GM18520 (cell line): ENCODE results near the gene ARFGAP1.
"Not testable (repeated sequence)": the region's sequence is repeated elsewhere in the genome, so short reads cannot be mapped to it uniquely, and the experiment has no call there.

Experiments
- ATAC-seq: cut with Tn5 transposase; IDR thresholded peaks from one replicate; pipeline ENCODE4 v1.9.1; 2021; ENCODE audit not compliant: unreplicated experiment

ARFGAP1 gene

DNA sequence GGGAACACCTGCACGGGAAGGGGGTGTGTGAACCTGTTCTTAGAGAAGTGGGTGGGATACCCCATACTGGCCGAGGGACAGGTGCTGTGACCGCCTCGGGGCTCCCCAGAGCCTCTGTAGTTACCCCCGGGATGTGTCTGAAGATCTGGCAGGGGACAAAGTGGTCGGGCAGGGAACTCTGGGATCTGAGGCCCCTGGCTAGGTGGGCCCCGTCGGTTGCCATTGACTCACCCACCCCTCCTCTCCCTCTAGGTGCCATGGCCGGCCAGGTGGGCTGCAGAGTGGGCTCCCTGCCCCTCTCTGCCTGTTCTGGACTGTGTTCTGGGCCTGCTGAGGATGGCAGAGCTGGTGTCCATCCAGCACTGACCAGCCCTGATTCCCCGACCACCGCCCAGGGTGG, 32.6 kb upstream of the ARFGAP1 start:
- ATAC-seq = no peak

DNA sequence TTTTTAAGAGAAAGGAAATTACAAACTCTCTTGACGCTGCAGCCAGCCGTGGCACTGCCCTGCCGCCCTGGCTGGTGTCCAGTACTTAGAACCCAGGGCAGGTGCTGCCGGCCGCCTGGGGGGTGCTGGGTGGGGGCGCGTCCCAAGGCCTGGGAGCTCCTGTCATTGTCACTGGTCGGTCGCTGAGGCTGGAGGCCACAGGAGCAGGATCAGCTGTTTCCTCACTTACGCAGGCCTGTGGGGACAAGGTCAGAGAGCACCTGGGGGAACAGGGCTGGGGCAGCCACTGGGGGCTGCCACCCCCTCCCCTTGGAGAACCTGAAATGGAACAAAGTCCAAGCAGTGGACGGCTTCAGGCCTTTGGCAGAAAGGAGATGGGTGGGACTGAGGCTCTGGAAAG, 31.3 kb upstream of the ARFGAP1 start:
- ATAC-seq = no peak

DNA sequence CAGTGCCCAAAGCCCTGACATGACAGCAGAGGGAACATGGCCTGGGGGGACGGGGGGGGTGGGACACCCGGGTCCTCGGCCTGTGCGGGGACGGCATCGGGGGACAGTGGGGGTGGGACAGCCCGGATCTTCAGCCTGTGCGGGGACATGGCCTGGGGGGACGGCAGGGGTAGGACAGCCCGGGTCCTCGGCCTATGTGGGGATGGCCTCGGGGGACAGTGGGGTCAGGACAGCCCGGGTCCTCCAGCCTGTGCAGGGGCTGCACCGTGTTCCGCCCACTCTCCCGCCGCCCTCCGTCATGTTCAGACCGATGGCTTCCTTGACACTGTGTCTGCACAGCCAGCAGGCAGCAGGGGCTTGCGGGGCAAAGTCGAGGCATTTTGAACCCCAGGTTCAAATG, 29.9 kb upstream of the ARFGAP1 start:
- ATAC-seq = no peak

DNA sequence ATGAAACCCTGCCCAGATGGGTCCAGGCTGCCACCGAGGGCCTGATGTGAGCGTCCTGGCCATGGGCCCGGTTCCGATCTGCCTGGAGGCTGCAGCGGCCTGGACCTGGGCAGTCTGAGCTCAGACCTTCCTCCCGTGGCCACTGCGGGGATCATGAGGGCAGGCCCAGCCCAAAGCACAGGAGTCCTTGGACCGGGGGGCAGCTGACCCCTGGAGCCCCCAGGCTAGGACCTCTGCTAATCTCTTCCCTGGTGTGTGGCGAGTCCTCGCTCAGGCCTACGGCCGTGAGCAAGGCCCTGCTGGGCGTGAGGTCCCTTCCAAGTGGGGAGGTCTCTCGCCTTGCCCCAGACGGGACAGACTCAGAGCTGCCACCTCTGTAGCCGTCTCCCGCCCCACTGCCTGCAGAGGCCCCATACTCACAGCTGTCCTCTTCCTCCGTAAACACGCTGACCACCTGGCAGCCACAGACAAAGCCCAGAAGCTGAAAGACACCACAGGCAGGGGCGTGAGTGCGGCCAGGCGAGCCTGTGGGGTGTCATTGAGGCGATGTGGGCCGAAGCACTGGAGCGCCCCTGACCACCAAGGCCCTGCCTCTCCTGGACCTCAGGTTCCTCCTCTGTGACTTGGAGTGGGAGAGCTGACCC, 28.9 kb upstream of the ARFGAP1 start:
- ATAC-seq = no peak

DNA sequence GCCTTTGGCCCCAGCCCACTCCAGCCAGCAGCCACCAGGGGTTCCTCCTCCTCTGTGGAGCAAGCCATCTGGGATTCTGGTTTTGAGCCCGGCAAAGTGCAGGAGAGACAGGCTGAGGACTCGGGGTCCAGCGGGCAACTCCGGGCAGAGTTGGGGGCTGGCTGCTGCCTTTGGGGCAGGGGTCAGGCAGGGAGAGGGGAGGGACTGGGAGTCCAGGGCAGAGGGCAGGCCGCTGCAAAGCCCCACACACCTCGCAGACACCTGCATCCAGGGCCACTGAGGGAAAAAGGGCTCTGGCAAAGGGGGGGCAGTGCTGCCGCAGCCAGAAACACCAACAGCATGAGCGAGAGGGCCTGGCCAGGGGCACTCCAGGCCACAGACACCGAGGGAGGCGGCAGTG, 28.1 kb upstream of the ARFGAP1 start:
- no peak for ATAC-seq

DNA sequence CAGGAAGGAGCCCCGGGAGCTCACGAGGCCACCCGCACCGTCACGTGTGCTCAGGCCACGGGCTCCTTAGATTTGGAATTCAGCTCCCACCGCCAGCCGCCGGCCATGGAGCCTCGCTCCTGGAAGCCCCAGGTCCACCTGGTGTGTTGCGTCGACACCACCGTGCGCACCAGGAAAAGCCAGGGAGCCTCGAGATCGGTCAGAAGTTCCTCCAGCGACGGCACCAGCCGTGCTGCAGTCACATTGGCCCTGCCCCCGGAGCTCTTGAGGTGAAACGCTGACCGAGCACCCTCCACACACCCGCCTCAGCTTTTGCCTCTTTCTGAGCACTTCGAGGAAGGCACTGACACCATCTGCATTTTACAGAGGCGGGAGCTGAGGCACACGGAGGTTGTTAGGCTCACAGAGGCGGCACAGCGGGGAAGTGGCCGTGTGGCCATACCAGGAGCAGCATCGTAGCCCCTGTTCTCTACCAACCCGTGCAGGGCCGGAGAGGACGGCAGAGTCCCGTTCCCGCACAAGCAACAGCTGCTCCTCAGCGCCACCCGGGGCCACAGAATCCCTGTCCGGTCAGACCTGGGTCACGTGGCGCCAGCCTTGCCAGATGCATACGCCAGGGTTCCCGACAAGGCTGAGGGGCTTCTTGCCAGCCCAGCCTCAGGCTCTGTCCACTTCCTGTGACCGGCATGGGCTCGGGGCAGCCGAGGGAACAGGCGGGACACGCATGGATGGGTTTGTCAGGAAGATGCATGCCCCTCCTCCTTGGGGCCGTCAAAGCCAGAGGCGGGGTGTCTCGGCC, 25.9 kb upstream of the ARFGAP1 start:
- no peak for ATAC-seq

DNA sequence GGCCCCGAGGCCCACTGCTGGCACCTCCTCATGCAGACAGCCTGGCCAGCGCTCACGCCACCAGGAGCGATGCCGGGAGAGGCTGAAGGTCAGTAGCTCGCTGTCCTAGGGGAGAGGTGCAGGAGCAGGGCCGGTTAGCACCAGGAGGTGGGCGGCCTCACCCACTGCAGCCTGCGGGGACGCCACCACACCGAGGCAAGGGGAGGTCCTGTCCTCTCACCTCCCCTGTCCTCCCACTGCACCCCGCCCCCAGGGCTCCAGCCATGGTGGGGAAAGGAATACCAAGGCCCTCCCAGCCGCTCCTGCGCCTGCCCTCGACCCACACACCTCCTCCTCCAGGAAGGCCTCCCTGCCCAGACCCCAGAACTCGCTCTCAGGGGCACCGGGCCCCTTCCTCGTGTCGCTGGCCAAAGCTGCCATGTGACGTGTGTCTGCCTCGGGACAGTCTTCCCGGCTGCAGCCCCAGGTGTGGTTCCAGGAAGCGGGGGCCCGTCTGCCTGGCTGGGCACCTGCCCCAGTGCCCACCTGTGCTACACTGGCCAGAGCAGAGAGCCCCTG, 24.9 kb upstream of the ARFGAP1 start:
- no peak for ATAC-seq

DNA sequence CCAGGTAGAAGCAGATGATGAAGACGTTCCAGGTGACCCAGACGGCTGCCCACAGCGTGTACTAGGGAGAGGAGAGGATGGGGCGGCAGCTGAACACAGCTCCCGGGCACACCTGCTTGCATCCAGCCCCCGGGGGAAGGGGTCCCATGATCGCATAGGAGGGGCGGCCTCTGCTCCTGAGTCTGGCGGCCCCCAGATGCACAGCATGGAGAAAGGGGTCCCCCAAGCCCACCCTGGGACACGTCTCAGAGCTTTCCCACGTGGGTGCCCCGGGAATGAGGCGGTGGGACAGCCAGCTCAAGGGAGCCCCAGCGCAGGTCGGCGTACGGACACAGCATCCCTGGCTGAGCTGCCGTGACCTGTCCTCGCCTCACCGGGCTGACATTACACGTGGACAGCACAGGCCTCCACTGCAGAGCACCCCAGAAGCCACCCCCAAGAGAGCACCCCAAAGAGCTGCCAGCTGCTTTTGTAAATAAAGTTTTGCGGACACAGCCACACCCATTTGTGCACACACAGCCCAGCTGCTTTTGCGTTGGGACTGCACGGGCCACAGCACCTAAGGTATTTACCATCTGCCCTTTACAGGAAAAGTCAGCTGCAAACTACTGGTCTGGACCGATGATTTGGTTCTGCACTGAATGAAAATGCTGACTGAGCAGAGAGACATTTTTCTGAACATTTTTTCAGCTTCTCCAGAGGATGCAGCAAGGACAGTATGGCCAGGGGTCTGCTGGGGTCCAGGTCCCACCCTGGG, 23.6 kb upstream of the ARFGAP1 start:
- ATAC-seq = no peak

DNA sequence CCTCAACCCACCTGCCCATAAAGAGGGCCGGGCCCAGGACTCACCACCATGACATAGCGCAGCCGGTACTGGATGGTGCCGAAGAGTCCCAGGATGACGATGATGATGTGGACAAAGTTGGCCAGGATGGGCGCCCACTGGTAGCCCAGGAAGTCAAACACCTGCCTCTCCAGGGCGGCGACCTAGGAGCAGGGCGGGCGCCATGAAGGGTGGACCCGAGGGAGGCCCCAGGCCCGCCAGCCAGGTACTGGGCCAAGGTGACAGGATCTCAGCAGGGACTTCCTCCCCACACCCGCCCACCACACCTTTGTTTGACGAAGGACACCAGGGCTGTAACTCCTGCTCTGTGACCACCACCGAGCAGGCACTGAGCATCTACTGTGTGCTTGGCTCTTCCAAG, 22.7 kb upstream of the ARFGAP1 start:
- ATAC-seq = no peak

DNA sequence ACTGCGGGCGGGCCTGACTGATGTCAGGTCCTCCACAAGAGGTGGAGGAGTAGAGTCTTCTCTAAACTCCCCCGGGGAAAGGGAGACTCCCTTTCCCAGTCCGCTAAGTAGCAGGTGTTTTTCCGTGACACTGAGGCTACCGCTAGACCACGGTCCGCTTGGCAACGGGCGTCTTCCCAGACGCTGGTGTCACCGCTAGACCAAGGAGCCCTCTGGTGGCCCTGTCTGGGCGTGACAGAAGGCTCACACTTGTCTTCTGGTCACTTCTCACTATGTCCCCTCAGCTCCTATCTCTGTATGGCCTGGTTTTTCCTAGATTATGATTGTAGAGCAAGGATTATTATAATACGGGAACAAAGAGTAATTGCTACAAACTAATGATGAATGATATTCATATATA, 21.3 kb upstream of the ARFGAP1 start:
- not testable (repeated sequence) for ATAC-seq

DNA sequence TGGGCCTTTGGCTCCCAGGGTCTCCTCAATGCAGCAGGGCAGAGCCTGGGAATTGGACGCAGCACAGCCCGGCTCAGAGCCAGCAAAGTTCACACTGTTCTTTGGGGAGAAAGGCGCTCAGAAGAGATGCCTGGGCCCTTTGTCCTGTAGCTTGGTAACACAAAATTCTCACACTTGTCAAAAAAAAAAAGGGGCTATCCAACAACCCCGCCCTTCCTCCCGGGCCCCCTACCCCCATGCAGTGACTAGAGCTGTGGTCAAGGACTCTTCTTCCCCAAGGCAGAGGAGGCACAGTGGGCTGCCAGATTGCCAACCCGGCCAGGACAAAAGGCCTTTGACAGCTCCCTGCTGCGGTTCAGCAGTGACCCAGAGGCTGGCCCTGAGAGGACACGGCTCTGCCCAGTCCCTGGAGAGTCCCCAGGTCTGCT, 20.3 kb upstream of the ARFGAP1 start:
- ATAC-seq = no peak

DNA sequence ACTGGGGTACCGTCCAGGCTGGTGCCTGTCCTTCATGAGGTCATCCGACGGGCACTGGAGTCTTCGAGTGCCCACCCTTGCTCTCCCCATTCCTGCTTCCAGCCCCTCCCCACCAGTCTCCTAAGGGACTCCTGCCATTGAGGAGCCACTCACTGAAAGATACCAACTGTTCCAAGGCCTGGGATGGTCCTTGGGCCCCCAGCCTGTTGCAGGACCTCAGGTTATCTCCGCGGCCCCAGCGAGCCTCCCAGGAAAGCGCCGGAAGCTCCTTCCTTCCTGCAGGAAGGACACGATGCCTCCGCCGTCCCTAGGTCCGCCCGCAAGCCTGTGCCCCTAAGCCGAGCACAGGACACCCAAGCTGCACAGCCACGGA, 19.6 kb upstream of the ARFGAP1 start:
- ATAC-seq = no peak

DNA sequence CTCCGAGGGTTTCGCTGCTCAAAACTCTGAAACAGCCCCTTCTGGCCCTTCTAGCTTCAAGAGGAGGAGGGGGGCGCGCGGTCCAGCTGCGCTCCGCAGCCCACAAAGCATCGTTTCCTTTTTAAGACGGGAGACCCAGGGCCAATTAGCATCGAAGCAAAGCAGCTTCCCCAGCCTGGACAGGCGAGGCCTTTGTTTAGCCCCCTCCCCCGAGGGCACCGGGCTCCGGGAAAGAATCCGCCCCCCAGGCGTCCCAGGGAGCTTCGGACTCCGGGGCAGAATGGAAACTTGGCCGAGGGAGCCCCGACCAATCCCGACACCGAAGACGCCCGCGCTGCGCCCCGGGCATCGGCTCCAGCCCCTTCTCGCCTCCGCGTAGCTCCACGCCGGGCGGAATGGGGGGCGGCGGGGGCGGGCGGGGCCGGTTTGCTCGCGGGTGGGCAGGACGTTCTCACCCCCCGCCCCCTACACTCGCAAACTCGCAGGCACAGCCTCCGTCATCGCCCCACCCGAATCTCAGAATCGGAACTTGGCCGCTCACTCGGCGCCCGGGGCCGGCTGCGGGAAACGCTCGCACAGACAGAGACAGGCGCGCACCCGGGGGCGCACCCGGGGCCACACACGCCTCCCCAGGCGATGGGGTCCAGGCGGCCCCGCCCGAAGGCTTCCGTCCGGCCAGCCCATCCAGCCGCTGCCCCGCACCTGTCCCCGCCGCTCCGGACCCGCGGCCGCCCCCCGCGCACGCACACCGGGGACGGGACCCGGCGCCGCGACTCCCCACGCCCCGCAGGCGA, 19.0 kb upstream of the ARFGAP1 start:
- no peak for ATAC-seq

DNA sequence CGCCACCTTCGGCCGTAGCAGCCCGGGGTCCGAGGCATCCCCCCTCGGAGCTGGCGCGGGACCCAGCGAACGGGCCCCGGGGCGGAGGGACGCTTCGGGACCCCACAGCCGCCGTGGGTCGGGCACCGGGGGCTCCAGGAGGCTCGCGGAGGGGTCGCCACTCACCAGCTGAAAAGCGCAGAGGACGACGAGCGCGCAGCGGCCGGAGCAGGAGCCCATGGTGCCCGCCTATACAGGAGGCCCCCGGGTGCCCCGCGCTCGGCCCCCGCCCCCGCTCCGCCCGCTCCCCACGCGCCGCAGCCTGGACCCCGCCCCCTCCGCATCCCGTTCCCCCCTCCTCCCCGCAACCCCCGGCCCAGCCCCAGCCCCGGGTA, 18.4 kb upstream of the ARFGAP1 start, which contains the start of gene NKAIN4:
TSS of gene NKAIN4 (minus strand) at position 232 of the 374 bp plus-strand sequence. CDS start at position 219, 13 bp downstream.
- no peak for ATAC-seq

DNA sequence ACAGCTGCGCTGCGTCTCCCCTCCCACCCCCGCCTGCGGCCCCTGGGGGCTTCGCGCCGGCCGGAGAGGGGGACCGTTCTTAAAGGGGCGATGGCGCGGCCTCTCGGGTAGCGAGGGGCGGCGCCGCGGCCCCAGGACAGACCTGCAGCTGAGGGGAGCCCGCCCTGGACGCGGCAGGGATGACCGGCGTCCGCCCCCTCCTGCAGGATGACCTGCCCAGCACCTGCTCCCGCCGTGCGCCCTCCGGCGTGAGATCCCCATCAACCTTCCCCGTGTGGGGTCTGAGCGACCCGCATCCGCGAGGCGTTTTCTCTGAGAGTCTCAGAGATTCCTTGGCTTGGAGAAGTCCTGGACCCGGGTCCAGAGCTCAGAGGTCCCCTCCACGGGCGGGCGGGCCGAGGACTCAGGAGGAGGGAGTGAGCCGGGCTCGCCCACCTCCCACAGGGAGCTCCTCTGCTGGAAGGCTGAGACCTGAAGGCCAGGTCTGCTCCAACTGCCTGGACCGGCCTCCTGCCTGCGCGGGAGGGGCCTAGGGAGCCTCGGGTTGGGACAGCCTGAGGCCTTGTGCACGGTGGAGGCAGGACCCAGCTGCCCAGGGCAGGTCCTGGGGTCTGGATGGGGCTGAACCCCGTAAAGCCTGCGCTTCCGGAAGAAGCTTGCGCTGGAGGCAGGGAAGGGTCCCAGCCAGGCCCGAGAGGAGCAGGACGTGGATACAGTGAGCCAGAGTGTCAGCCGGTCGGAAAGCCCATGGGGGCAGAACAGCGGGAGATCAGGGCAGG, 17.8 kb upstream of the ARFGAP1 start:
- no peak for ATAC-seq

DNA sequence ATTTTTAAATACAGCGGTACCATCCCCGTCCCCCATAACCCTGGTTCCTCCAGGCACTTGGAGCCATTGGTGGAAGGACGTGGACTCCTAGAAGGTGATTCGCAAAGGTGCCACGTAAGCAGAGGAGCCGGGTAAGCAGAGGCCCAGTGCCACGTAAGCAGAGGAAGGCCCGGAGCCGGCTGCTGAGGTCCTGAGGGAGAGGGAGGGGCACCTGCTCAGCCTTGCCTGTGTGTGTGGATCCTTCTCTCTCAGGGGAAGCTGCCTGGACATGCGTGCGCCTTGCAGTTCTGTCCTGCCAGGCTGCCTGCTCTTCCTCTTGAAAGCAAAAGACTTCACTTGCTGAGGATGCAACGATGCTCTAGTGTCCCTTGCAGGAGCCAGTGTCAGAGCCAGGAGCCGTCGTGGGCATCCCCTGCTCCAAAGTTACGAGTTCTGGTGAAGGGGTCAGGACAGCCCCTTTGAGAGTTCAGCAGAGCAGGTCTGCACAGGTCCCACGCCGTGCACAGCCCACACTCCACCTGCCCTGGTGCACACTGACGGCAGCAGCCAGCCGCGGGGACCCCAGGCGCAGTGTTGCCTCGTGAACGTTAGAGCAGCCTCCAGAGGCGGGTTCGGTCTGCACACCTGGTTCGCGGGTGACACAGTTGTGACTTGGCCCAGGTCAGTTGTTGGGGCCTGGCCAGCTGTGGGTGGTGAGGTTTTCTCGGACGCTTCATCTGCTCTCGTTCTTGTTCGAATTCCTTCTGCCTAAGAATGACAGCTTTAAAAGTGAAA, 16.5 kb upstream of the ARFGAP1 start:
- ATAC-seq = no peak

DNA sequence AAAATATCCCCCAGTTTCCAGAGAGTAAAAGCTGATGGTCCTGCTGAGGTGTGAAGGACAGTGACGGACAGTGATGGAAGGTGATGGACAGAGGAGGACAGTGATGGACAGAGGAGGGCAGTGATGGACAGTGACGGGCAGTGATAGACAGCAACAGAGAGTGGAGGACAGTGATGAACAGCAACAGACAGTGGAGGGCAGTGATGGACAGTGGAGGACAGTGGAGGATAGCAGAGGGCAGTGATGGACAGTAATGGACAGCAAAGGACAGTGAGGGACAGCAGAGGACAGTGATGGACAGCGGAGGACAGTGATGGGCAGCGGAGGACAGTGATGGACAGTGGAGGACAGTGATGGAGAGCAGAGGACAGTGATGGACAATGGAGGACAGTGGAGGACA, 15.7 kb upstream of the ARFGAP1 start:
- ATAC-seq = no peak

DNA sequence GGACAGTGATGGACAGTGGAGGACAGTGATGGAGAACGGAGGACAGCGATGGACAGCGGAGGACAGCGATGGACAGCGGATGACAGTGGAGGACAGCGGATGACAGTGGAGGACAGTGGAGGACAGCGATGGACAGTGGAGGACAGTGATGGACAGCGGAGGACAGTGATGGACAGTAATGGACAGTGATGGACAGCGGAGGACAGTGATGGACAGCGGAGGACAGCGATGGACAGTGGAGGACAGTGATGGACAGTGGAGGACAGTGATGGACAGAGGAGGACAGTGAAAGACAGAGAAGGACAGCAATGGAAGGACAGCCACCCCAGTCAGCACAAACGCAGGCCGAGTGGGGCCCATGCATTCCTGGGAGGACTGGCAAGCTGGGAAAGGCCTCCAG, 15.0 kb upstream of the ARFGAP1 start:
- ATAC-seq = no peak

DNA sequence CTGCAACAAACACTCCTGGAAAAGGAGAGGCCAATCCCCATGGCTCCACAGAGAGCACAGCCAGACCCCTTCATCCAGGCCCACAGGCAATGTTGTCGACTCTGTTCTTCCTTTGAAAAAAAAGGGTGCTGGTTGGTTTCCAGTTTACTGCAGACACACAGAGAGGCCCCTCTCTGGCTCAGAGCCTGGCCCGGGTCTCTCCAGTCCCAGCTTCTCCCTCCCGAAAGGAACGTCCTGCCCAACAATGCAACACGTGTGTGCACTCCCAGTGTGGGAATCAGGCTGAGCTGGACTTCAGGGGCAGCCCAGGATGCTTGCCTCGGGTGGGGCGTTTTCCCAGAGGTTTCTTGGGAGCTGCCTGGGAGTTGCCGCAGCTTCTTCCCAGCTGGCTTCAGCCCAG, 13.8 kb upstream of the ARFGAP1 start:
- no peak for ATAC-seq
